Activated CD4-positive, CD25-positive, alpha-beta regulatory T cell treated with anti-CD3 and anti-CD28 coated beads, Interleukin-2, amount 50 U/mL, for 24 hours (primary cell): ENCODE data around the gene CDYL2.
A peak's percentile ranks its signal among the peaks of the same experiment; 100 is the strongest.

Experiments used
- ATAC-seq, 2 donors: fragments of 150-1000 bp; cut with Tn5 transposase; one replicate each; pipeline ENCODE4 v1.10.0; 2021; ENCODE audit warnings: mild to moderate bottlenecking in 1 of 2, moderate library complexity in 1 of 2

Gene CDYL2

DNA sequence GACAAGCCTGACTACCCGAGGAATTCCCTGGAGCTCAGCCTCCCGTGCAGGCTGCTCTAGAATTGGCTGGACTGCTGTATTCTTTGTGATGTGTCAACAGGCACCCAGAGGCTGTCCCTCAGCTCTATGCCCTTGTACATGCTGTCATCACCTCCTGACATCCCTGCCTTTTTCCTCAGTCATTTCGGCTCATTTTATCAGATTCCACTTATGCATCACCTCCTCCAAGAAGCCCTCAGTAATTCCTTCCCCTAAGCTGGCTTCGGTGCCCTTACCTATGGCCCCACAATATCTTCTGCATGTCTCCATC is 137.2 kb downstream of the CDYL2 start:
- ATAC-seq: no peak

DNA sequence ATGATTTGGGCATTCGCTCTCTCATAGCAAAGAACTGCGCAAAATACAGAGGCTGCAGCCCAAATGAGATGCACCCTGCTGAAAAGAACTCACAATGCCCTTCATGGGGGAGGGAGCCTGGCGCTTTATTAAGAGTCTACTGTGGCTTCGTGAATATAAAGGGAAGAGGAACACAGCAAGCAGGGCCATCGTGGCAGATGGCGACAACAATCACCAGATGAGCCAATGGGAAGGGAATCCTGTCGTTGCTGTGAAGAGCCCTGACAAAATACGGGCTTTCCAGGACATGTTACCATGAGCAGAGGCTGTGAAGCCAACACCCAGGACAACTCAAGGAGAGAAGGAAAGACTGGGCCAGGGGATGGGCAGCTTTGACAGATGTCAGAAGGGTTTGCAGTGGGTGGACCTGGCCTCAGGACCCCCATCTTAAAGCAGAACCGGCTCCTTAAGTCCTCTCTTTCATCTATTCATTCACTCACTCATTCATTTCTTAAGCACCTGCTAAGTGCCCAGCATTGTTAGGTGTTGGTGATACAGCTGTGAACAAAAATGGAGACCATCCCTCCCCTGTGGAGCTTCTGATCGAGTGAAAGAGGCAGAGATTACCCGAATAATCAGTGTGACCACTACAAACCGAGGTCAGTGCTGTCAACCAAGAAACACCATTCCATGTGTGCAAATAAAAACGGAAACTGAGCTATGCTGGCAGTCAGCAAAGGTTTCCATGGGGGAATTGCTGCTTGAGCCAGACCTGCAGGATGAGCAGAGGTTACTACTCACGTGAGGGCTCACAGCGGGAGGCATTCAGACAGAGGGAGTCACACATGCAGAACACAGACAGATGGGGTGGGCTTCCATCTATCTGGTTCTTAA is 137.8 kb downstream of the CDYL2 start:
- no peak for ATAC-seq

DNA sequence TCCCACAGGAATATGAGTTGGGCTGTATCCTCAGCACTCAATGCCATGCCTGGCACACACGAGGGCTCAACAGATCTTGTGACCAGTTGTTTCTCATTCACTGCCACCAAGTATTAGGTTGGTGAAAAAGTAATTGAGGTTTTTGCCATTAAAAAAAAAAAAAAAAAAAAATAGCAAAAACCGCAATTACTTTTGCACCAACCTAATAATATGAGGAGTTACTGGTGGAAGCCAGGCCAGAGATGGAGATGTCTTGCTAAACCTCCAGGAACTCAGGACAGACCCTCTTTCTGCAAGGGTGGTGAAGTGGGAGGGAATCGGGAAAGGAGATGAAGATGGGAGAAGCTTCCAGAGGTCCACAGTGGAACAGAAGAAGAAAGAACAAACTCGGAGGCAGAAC is 139.0 kb downstream of the CDYL2 start:
- ATAC-seq: no peak

DNA sequence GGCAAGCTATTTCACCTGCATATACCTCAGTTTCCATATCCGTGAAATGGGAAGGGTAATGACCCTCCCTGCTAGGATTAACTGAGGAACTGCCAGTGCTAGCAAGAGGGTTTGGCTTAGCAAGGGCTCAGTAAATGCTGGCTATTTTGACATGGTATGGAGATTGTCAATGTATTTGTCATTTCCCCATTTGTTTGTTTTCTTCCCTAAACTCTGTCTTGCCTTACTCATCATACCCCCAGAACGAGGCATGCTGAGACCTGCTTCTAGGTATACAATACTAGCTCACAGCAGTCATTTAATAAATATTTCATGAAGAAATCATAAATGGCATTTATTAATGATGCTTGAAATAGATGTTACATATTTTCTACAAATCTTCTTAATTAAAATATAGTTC is 139.6 kb downstream of the CDYL2 start:
- no peak for ATAC-seq

DNA sequence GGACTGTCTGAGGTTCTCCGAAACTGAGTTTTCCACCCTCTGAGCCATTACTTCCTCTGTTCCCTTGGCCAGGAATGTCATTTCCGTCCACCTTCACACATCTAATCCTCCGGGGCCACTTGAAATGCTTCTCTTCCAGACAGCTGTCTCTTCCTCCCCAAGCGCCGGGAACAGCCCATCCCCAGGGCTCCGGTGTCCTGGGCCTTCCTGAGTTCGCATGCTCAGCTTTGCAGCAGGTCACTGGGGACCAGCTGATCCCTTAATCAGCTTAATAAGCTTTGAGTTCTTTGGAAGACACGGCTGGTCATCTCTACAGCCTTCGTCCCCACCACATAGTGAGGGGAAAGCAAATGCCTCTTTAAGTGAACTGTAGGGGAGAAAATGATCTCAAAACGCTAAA is 140.2 kb downstream of the CDYL2 start:
- ATAC-seq: no peak

DNA sequence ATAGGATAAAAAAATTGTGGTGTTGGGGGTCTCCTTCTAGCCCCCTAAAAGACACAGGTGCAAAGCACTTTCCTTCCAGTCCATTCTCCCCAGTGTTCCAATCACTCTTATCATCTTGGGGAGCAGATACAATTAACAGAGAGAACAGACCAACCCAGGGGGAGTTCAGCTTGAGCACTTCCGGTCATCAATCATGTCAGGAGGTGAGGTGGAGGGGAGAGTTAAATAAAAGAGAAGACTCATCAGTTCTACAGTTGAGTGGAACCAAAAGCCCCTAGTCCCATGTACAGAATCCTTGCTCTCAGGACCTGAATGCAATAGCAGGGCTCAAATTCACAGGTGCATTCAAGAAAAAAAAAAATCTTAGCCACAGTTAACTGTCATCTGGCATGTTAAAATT is 141.3 kb downstream of the CDYL2 start:
- no peak for ATAC-seq

DNA sequence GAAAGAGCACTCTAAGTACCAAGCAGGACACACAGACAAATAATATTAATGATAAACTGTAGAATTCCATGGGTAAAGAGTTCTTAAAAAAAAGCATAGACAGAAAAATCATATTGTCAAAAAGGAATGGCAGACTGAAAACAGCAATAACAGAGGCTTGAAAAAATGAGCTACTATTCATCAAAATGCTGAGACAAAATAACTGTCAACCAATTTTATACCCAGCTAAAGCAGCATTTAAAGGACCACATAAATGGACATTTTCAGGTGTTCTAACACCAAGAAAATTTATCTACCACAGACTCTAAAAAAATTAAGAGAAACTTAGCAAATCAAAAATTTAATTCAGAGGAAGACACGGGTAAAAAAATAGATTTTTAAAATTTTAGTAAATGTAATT is 144.5 kb downstream of the CDYL2 start:
- ATAC-seq: no peak

DNA sequence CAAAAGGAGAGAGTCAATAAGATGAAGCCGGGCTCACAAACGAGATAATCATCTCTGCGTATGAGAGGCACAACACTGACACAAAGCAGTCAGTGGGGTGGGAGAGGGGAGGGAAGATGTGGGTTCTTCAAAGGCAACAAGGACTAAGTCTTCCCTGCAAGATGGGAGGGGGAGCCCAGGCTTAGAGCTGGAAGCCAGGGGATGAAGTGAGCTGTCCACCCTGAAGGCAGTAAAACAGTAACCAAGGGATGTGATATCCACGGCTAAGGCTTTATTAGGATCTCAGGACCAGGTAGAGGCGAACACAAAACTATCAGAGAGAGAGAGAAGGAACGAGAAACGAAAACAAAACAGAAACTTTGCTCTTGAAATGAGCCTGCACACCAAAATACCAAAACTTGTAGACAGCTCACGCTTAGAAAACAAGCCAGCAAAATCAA is 147.7 kb downstream of the CDYL2 start:
- ATAC-seq: peak; percentile 85 to 92

DNA sequence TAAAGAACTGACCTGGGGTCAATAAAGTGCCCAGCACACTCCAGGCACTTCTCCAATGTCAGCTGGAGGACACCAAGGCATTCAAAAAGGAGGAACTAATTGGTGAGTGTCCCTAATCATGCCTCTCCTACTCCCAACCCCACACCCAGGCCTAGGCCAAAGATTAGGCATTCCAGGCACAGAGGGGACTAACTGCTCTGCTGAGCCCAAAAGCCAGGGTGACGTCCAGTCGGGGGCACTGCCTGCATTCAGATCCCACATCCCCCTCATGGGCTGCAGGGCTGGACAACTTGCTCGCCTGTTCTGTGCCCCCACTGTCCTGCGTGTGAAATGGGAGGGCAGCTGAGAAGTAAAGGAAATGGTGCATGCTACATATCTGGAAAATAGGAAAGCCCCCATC is 148.2 kb downstream of the CDYL2 start:
- no peak for ATAC-seq

DNA sequence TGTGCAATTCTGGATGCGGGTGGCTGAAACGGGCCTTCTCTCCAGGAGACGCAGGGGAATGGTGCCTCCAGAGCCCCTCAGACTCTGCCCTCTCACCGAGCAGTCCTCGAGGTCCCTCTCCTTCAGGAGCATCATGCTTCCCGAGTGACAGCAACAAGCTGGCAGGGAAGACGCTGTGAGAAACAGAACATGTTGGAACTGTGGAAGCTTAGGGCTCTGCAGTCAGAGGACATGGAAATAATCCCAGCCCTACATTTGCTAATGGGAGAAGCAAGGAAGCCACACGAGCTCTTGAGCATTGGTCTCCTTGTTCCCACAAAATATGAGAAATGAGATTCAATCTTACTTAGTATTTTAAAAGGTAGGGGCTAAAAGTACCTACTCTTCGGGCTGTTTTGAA is 148.6 kb downstream of the CDYL2 start:
- no peak for ATAC-seq

DNA sequence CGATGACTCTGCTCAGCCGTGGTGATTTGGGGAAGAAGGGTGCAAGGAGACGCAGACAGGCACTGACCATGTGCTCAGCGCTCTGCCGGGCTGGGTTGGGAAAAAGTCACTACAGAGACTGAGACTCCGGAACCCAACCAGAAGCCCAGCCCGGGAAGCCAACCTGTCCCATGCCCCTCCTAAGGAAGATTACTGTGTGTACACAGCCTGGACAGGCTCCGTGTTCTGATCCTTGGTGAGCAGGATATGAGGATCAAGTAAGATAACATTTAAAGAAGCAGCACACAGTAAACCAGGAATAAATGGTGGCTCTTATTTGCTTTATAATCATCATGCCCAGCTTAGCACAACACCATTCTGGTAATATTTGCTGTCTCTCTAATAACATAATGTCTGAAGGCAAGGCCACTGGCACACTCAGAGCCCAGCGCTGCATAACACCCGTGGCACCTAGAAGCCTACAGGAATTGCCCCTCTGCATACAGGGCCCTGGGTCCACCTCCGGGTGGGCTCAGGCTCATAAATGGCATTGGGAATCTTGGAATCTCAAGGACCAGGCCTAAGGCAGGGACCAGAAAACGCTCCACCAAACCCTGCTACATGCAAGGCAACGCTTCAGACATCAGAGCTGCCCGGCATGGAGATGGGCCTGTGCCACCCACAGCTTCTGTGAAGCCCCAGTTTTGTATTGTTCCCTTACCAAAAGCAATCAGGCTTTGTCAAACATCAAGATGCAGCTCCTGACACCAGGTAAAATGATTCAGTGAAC is 150.1 kb downstream of the CDYL2 start:
- ATAC-seq: no peak

DNA sequence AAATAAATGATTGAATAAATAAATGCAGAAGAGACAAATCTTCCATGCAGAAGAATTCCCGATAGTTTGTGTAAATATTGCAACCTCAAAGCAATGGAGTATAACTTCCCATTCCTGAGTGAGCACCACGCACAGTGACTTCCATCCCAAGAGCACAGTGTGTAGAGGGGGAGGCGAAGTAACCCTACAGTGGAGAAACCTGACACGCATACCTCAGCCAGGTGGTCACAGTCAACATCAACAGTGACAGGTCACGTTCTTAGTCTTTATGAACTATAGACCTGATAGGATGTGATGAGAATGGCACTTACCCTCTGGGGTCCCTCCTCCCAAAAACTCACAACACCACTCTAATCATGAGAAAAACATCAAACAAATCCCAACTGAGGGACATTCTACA is 152.0 kb downstream of the CDYL2 start:
- ATAC-seq: no peak

DNA sequence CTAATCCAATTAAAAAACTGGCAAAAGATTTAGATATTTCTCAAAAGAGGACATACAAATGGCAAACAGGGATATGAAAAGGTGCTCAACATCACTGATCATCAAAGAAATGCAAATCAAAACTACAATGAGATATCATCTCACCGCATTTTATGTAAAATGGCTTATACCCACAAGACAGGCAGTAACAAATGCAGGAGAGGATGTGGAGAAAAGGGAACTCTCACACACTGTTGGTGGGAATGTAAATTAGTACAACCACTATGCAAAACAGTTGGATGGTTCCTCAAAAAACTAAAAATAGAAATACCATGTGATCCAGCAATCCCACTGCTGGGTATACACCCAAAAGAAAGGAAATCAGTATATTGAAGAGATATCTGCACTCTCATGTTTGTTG is 154.1 kb downstream of the CDYL2 start:
- peak in 1 of 2 donors; percentile 20 for ATAC-seq

DNA sequence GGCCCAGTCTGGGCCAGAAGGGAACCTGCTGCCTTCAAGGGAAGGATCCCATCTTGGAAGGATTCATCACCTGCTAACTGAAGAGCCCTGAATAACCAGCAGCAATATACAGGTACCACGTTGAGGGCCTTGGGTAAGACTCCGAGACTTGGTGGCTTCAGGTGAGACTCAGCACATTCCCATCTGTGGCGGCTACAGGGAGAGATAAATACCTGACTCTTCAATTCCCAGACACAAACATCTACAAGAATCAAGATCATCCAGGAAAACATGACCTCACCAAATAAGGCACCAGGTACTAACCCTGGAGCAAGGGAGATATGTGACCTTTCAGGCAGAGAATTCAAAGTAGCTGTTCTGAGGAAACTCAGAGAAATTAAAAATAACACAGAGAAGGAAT is 164.1 kb downstream of the CDYL2 start:
- ATAC-seq: no peak

DNA sequence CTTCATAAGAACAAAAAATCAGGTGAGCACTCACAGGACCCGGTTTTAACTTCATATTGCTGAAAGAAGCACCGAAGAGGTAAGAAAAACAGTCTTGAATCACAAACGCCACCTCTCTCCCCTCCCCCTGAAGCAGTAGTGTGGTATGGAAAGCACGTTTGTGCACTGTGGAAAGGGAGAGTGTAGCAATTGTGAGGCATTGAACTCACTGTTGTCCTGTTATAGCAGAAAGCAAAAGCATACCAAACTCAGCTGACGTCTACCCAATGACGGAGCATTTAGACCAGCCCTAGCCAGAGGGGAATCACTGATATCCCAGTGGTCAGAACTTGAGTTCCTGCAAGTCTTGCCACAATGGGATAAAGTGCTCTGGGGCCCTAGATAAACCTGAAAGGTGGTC is 164.8 kb downstream of the CDYL2 start:
- no peak for ATAC-seq

DNA sequence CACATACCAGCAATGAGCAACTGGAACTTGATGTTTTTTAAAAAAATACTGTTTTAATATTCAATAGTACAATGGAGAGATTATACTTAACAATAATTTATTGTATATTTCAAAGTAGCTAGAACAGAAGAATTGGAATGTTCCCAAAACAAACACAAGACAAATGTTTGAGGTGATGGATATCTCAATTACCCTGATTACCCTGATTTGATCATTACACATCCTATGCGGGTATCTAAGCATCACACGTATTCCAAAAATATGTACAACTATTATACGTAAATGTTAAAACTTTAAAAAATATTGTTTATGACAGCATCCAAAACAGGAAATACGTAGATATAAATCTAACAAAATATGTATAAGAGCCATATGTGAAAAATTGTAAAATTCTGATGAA is 166.8 kb downstream of the CDYL2 start:
- ATAC-seq: no peak

DNA sequence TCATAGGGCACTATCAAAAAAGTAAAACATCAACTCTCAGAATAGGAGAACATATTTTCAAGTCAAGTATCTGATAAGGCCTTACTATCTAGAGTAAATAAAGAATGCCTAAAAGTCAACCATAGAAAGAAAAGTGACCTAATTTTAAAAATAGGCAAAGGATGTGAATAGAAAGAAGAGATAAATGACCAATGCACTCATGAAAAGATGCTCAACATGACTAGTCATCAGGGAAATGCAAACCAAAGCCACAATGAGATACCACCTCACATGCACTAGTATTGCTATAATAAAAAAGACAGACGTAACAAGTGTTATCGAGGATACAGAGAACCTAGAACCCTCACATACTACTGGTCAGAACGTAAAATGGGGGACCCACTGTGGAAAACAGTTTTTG is 172.8 kb downstream of the CDYL2 start:
- no peak for ATAC-seq

DNA sequence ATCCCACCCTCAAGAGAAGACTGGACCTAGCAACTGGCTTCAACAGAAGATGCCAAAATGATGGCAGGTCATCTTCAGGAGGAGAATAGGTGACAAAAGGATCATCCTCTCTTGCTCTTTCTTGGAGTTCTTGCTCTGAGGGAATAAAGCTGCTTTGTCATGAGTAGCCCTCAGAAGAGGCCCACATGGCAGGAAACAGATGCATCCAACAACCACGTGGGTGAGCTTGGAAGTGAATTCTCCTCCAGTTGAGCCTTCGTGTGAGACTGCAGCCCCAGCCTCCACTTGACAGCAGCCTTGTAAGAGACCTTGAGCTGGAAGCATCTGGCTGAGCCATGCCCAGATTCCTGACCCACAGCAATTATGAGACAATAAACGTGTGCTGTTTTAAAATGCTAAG is 176.1 kb downstream of the CDYL2 start:
- no peak for ATAC-seq

DNA sequence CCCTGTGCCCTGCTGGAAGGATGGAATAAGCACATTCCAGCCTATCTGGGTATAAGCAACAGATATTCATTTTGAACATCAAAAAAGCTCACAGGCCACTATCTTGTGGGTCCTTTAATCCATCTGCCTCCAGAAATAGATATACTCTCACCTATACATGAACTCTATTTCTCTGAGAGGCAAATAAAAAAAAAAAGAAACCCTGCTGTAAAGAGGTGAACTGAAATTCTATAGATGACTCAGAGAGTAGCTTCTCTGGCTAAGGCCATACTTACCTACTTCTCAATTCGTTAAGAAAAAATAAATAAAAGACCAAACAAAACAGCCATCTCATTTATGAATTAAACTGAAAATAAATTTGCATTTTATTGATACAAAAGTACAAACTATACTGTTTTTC is 177.3 kb downstream of the CDYL2 start:
- ATAC-seq: no peak

DNA sequence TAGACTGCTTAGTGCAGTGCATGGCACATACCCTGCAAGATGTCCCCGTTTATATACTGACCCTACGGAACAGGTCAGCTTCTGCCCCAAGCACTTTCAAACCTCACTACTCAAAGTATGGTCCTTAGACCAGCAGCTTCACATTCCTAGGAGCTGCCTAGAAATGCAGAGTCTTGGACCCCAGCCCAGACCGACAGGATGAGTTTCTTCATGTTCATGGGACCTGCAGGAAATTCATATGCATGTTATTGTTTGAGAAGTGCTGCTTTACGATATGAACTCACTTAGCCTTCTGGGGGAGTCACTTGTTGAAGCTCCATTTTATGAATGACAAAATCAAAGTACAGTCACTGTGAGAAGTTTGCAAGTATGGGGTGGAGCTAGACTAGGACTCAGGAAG is 181.0 kb downstream of the CDYL2 start:
- ATAC-seq: no peak

DNA sequence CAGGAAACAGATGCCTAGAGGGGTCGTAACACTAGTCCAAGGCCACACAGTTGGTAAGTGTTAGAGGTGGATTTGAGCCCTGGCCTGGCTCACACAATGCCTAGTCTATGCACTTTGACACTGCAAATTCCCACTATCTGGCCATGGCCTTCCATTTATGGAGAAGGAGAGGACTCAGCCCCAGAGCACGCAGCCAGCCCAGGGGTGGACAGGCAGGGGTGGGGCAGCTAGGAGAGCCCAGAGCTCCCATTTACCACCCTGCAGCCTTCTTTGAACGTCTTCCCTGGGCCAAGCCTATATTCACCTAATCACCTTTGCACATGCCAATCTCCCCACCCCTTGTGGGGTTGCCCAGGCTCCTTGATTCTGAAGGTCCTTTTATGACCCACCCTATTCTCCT is 182.4 kb downstream of the CDYL2 start:
- no peak for ATAC-seq

DNA sequence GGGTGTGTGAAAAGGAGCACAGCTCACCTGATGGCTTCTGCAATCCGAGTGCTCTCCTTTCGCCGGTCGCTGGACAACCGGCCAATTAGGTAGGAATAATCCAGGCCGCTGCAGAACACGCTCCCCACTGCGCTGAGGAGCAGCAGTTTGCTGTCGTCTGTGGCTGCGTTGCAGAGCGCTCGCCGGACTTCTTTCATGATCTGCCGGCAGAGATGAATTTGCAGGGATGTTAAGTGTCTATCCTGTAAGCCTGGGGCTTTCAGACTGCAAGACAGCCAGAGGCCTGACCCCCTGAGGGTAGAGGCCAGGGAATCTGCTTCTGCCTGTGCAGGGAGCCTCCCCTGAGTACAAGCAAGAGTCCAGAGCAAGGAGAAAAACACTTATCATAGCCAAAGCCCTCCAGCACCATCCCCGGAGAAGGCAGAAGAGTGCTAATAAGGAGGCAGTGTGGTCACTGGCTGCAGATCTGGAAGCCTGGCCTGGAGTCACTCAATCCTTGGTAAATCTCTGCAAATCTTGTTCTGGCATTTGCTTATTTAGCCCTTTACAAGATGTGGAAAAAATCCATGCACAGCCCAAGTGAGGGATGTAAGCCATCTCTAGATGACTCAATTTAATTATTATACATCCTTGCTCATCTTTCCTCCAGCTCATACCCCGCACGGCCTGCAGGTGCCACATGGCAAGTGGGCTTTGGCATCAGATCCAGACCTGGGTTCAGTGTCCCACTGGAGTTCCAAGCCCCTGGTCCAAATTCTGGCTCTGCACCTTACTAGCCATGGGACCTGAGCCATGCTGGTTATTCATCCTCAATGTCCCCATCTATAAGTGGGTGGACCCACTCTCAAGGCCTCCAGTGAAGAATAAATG is 183.4 kb downstream of the CDYL2 start:
- no peak for ATAC-seq

DNA sequence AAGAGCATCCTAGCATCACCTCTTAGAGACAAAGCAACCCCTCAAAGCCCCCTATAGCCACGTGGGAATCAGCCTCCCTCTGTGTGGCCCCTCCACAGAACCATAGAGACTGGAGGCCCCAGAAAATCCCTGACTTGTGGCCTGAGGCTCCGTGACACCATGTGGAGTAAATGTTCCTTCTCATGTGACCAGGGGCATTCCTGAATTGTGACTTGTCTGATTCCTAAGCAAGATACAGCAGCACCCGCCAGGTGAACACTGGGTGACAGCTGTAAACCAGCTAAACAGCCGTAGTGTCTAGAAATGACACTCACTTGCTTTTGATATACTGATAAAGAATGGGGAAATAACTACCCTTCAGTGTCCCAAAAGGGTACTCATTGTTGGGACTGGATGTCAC is 184.6 kb downstream of the CDYL2 start:
- no peak for ATAC-seq
